H1 (cell line): ENCODE measurements around the gene OSCP1. TPM values are rescaled to one million over a fixed set of nuclear protein-coding genes. Genes with fewer than 3 reads are reported as not detected.

Experiments used
- CHD7 ChIP-seq: fragments of 300-600 bp; sonication (generic); IDR thresholded peaks from 2 replicates; pipeline ENCODE4 v1.7.1; 2012; ENCODE audit warnings: low read length, moderate library complexity, mild to moderate bottlenecking, inconsistent platforms; ENCODE audit not compliant: insufficient replicate concordance
- CTBP2 ChIP-seq: IDR thresholded peaks from 2 replicates; pipeline ENCODE4 v1.7.0; 2011; ENCODE audit warnings: borderline replicate concordance, mild to moderate bottlenecking, moderate library complexity, mixed read lengths, low read length; ENCODE audit not compliant: insufficient read depth, insufficient read length
- GTF2F1 ChIP-seq: IDR thresholded peaks from 2 replicates; pipeline ENCODE4 v1.6.1; 2012; ENCODE audit warnings: low read depth, low read length, improper control_type of control experiment, borderline replicate concordance
- NANOG ChIP-seq: IDR thresholded peaks from 2 replicates; pipeline ENCODE4 v1.6.1; 2011; ENCODE audit warnings: low read length, low read depth, mild to moderate bottlenecking, inconsistent platforms; ENCODE audit not compliant: insufficient read depth, poor library complexity, severe bottlenecking
- SIX5 ChIP-seq: IDR thresholded peaks from 2 replicates; pipeline ENCODE4 v1.6.1; 2011; ENCODE audit warnings: mild to moderate bottlenecking, low read depth, low read length
- SP1 ChIP-seq: IDR thresholded peaks from 2 replicates; pipeline ENCODE4 v1.6.1; 2011; ENCODE audit warnings: low read depth, low read length
- polyA plus RNA-seq, 7 experiments: library from polyadenylated mRNA; depleted of rRNA in 3 of 7; stranded (reverse) in 5 of 7; unstranded in 2 of 7; fragments of >200 nt in 5 of 7; fragments of 200-250 nt in 2 of 7; gene quantifications; 1 replicate in 5 of 7; 2 replicates in 1 of 7; 4 replicates in 1 of 7; pipeline versions ENCODE4 v1.2.1 to v1.2.3, GENCODE V29; 2011 to 2013; ENCODE audit warnings: missing spikeins in 2 of 7, mixed read lengths in 2 of 7
- total RNA-seq: library from RNA; stranded (reverse); fragmentation: NEBNext Ultra II Directional; extraction: Animal tissue kit (Norgen Biotek cat#: 25700); gene quantifications from 2 replicates; pipeline ENCODE4 v1.2.1, GENCODE V29; 2021
- TF ChIP-seq, protein P1 (sequence below): IDR thresholded peaks from 2 replicates; pipeline ENCODE4 v1.6.1; 2012; ENCODE audit warnings: inconsistent platforms

Gene OSCP1
- total and polyA plus RNA-seq, 2 of the 8 experiments (the other 6 are each of a cell fraction or from before 2014, with no cell fraction given), result 1.8 to 3.3 TPM

DNA sequence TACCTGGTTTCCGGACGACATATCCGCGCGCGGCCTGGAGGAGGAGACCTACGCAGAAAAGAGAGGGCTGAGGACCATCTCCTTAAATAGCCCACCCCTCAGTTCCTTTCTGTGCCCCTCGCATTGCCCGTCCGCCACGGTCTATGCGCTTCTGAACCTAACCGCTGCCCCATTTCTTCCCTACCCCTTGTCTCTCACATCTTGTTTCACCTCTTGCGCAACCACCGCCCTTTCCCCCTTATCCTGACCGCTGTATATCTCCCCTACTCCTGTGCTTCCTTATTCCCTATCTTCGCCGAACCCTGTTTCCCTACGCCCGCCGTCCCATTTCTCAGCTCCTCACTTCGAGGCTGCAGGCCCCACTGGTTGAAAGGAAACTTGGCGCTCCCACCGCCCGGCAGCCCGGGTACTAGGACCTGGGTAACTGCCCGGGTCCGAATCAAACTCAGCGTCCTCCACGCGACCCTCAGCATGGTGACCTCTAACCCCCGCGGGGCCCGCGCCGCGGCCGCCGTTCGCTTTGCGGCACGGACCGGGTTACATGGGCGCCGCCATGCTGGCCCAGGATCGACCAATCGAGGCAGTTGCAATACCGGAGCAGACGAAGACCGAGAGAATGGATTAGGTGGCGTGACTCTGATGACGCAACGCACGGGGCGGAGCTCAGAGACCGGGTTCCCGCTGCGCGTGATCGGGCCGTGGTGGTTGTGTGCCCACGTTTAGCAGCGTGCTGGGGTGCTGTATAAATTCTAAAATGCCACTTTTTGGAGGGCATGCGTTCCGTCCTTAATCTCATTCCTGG, 13.8 kb upstream of the OSCP1 start, which contains the start of gene MRPS15 (continued):
- TF ChIP-seq CTBP2, result peak; percentile 65
- TF ChIP-seq SIX5, result peak; percentile 53; the same call in 1 of the 2 replicates
- TF ChIP-seq SP1, result peak; percentile 93
- TF ChIP-seq NANOG, result no peak
- TF ChIP-seq, protein P1, sequence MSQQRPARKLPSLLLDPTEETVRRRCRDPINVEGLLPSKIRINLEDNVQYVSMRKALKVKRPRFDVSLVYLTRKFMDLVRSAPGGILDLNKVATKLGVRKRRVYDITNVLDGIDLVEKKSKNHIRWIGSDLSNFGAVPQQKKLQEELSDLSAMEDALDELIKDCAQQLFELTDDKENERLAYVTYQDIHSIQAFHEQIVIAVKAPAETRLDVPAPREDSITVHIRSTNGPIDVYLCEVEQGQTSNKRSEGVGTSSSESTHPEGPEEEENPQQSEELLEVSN, result no peak
- TF ChIP-seq CHD7, result no peak
- peak; percentile 28; the same call in 1 of the 2 replicates for TF ChIP-seq GTF2F1
- TF ChIP-seq, all 59 proteins: peak for 31
